ENCODE data around the gene ANXA4. TPM values are rescaled to one million over a fixed set of nuclear protein-coding genes. Genes with fewer than 3 reads are reported as not detected.
"Not testable (repeated sequence)": the region's sequence is repeated elsewhere in the genome, so short reads cannot be mapped to it uniquely, and the experiment has no call there.

The ANXA4 gene
- polyA plus RNA-seq, 3 donors: 41.9 to 205 (median 62.0) TPM

DNA sequence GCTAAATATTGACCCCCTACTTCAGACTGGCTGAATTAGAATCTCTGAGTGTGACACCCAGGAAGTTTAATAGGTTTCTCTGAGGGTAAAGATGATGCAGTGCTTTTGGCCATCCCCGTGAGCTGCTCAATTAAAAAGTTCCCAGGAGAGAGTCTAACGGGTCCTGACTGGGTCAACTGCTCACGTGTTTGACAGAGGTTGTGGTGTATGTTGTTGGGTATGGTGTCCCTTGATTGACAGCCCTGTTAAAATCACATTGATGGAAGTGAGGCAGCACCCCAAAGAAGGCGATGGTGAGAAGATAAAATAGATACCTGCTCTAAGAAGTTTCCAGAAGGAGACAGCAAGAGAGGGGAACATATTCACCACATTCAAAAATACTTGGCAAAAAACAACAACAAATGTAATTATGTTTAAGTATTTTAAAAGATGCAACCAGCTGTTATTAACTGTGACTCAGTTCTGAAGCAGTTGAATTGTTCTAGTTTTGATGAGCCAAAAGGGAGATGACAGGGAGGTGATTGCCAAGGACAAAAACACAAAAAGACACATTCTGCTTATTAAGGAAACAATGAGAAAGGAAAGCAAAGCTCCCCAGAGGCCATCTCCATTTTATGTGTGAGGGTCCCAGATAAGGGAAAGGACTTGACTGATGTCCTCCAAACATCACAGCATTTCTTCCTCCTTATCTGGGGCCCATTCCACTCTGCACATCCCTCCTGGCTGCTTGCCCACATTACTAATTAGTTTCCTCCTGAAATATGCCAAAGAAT, 76.0 kb downstream of the ANXA4 start:
- 61 to 78% (median 74%) methylated on average over 4 of the region's 4 CpGs for WGBS, 3 donors
- H3K27ac ChIP-seq (ENCODE audit: low read depth, low read length): no peak overlapping the region

DNA sequence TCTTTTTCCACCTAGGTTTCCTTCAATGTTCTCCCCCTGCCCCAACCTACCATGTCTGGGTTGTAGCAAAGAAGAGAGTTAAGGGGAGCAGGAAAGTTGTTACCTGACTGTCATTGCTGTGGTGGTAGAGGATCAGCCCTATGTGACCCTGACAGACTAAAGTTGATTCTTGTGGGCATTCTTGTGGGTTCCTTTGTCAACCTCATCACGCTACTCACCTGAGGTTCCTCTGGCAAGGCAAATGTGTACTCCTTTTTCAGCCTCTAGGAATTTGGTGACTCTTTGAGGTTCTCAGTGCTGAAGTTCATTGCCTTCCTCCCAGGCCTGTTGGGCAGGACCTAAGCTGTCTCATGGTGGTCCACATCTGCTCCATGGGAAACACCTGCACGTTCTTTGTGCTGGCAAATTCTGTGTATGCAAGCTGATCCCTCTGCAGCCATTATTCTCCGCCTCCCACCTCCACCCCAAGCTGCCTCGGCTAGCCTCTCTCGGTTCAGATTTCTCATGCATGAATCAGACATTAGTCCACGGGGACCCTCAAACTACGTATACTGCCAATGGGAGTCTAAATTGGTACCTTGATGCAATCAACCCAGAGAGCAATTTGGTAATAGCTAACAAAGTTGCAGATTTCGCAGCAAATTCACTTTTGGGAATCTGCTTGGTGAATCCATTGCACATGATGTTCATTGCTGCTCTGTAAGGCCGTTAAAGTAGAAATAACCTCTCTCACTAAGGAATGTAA, 86.0 kb downstream of the ANXA4 start:
- H3K27ac ChIP-seq (ENCODE audit: low read depth, low read length): no peak overlapping the region
- 69 to 78% (median 71%) methylated on average over 9 of the region's 9 CpGs for WGBS, 3 donors

DNA sequence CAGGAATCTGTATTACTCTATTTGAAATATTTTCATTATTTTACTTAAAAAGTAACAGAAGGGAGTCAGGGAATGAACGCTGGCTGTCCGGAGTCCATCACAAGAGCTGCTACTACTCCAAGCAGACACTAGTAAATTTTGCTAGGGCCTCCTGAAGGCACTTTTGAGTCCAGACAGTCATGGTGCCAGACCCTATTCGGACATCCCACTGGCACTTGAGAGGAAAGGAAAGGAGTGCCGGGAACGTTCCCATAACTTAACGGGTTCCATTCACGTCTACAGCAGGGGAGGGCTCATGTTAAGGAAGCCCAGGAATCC, 87.0 kb downstream of the ANXA4 start:
- H3K27ac ChIP-seq (ENCODE audit: low read depth, low read length): no peak overlapping the region
- 5 to 8% (median 6%) methylated on average over 7 of the region's 7 CpGs for WGBS, 3 donors

GRCh38 chr2:69829256-69830044, 87.5 kb downstream of the ANXA4 start, which contains the start of gene GMCL1:
TSS of gene GMCL1 (plus strand) at chr2:69829660. CDS start at chr2:69829893, 233 bp downstream.
- 0 to 1% (median 0%) methylated on average over 69 to 74 of the region's 74 CpGs for WGBS, 3 donors
- H3K27ac ChIP-seq (ENCODE audit: low read depth, low read length): no peak within 1 kb of the TSS

DNA sequence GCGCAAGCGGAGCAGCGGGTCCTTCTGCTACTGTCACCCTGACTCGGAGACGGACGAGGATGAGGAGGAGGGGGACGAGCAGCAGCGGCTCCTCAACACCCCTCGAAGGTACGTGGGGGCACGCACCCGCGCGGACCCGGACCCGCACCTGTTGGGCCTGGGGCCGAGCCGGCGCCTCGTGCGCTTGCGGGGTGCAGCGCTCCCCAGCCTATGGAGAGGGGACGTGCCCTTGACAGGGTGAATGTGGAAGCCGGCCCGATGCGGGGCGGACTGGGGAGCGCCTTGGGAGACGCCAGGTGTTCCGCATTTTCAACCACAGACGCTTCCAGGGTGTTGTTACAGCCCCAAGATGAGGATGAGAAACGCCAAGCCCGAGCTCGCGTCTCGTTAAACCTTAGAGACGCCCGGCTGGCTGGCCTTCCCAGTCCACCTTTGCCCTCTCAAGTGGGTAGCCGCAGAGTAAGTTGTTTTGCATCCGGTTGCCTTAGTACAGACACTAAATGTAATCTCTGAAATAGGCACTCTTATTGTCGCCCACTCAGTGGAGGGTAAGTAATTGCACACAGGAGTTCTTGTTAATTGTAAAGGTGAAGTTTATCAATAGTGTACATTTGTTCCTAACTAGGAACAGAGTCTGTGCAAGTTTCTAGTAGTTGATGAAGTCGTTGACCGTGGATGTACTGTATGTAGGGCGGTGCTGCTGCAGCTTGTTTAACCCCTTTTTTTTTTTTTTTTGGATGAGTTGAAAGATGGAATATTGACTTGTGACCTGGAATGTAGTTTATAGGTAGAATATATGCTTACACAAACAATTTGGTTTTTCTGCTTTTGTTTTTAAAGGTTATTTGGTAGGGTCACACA, 88.3 kb downstream of the ANXA4 start:
- H3K27ac ChIP-seq (ENCODE audit: low read depth, low read length): no peak overlapping the region
- WGBS, 3 donors: 1% methylated on average over 43 to 45 of the region's 45 CpGs

DNA sequence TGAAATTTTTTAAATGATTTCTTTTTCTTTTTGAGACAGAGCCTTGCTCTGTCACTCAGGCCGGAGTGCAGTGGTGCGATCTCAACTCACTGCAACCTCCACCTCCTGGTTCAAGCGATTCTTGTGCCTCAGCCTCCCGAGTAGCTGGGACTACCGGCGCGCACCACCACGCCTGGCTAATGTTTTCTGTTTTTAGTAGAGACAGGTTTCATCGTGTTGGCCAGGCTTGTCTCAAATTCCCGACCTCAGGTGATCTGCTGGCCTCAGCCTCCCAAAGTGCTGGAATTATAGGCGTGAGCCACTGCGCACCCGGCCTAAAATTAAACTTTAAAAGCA, 88.9 kb downstream of the ANXA4 start:
- H3K27ac ChIP-seq (ENCODE audit: low read depth, low read length): not testable (repeated sequence)
- 72 to 87% (median 85%) methylated on average over 13 of the region's 13 CpGs for WGBS, 3 donors

DNA sequence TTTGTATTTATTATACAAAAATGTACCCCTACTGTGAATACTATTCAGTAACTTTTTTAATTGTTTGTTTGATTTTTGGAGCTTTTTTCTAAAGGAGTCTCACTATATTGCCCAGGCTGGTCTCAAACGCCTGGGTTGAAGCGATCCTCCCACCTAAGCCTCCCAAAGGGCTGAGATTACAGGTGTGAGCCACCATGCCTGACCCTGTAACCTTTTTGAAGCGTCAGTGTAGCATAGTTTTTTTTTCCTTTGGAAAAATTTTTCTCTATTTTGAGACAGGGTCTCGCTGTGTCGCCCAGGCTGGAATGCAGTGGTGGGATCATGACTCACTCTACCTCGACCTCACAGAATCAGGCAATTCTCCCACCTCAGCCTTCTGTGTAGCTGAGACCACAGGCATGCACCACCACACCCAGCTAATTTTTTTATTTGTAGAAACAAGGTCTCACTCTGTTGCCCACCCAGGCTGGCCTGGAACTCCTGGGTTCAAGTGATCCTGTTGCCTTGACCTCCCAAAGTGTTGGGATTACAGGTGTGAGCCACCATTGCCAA, 89.5 kb downstream of the ANXA4 start:
- 91 to 96% (median 94%) methylated on average over 6 of the region's 6 CpGs for WGBS, 3 donors
- H3K27ac ChIP-seq (ENCODE audit: low read depth, low read length): no peak overlapping the region

DNA sequence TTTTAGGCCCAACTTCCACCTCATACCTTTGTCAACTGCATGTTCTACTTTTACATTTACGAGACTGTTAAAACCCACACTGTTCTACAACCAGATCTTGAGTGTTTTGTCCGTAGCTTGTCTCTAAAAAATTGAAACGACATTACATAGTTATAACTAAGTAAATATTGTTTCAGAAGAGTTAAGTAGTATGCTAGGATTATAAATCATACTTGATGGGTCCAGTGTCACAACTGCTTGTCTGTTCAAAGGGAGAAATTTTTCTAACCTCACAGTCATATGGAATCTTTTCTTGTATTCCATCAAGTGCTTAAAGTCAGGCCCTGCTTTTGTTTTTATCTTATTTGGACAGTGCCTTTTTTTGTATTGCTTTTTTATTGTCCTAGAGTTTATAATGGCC, 91.8 kb downstream of the ANXA4 start:
- no peak overlapping the region for H3K27ac ChIP-seq (ENCODE audit: low read depth, low read length)

GRCh38 chr2:69835666-69836065, 93.7 kb downstream of the ANXA4 start:
- WGBS, 3 donors: 89 to 93% (median 90%) methylated on average over 2 of the region's 2 CpGs
- H3K27ac ChIP-seq (ENCODE audit: low read depth, low read length): no peak overlapping the region

More for the DNA sequence above, 91.8 kb downstream of the ANXA4 start:
- WGBS, 3 donors: 66 to 91% (median 79%) methylated on average over 3 of the region's 3 CpGs

GRCh38 chr2:69836316-69836715, 94.4 kb downstream of the ANXA4 start:
- H3K27ac ChIP-seq (ENCODE audit: low read depth, low read length): no peak overlapping the region
- 55 to 70% (median 67%) methylated on average over 5 of the region's 5 CpGs for WGBS, 3 donors

GRCh38 chr2:69837533-69837932, 95.6 kb downstream of the ANXA4 start:
- WGBS, 3 donors: 92 to 99% (median 95%) methylated on average over 2 of the region's 2 CpGs
- H3K27ac ChIP-seq (ENCODE audit: low read depth, low read length): no peak overlapping the region

GRCh38 chr2:69843993-69844392, 102.1 kb downstream of the ANXA4 start:
- H3K27ac ChIP-seq (ENCODE audit: low read depth, low read length): no peak overlapping the region

DNA sequence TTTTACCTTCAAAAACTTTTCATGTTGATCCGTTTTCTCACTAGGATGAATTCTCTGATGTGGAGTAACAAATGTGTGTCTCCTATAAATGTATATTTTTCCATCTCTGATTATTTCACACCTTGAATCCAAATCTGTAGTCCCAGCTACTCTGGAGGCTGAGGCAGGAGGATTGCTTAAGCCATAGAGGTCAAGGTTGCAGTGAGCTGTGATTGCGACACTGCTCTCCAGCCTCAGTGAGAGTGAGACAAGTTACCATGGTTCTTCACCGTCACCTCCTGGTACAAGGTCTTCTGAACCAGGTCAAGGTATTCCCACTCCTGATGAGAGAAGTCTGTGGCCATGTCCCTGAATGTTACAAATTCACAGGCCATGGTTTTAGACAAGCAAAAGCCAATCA, 102.6 kb downstream of the ANXA4 start:
- WGBS, 3 donors: 92 to 99% (median 96%) methylated on average over 3 of the region's 3 CpGs
- H3K27ac ChIP-seq (ENCODE audit: low read depth, low read length): no peak overlapping the region

GRCh38 chr2:69846182-69847067, 104.5 kb downstream of the ANXA4 start:
- 89 to 92% (median 91%) methylated on average over 9 of the region's 9 CpGs for WGBS, 3 donors
- no peak overlapping the region for H3K27ac ChIP-seq (ENCODE audit: low read depth, low read length)

GRCh38 chr2:69847068-69847828, 105.3 kb downstream of the ANXA4 start:
- 93 to 94% (median 94%) methylated on average over 5 of the region's 5 CpGs for WGBS, 3 donors
- no peak overlapping the region for H3K27ac ChIP-seq (ENCODE audit: low read depth, low read length)

GRCh38 chr2:69848186-69848790, 106.4 kb downstream of the ANXA4 start:
- no peak overlapping the region for H3K27ac ChIP-seq (ENCODE audit: low read depth, low read length)
- 88 to 91% (median 89%) methylated on average over 7 of the region's 7 CpGs for WGBS, 3 donors

All from adipose tissue (tissue), 3 donors.